ENCODE results near the gene TMEM52.

TMEM52 gene

DNA sequence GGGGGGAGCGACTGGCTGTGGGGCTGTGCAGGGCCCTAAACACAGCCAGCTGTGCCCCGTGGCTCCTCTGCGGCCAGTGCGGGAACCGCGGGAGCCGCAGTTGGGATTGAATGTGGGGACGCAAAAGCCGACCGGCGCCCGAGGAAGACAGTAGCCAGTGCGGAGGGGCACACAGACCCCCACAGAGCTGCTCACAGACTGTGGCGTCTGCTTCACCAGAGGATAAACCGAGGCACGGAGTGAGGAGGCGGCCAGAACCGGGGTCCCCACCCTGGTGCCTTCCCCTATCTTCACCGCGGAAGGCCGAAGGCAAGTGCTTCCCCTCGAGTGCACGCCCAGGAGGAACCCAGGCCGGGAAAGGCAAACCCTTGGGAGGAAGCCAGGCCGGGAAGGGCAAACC lies 8.7 kb upstream of the TMEM52 start:
- Histone ChIP-seq H3K4ac (ENCODE audit: low read length) (no peak overlapping the region), H4K8ac (ENCODE audit: low read depth, low read length) (no peak overlapping the region), H2BK15ac (ENCODE audit: low read length) (no peak overlapping the region), H3K79me1 (ENCODE audit: low read depth, low read length) (peaks cover 4% of the 10 kb centered on the region), H4K91ac (ENCODE audit: low read depth, low read length, poor library complexity) (no peak overlapping the region), H3K27me3 (ENCODE audit: control insufficient read depth in 3 of 3, insufficient read depth in 3 of 3, low read depth in 1 of 3, low read length in 3 of 3) (peaks cover 0 to 7% (median 0%) of the 10 kb centered on the region in 3 experiments), H3K4me1 (ENCODE audit: control insufficient read depth in 2 of 2, insufficient read depth in 1 of 2, low read depth in 1 of 2, low read length in 2 of 2) (no peaks in the 10 kb centered on the region), H2BK5ac (ENCODE audit: low read length) (no peak overlapping the region), H2BK12ac (ENCODE audit: low read length) (peak overlapping the region; percentile 22), H3K27ac (replicated peaks; ENCODE audit: low read length) (no peak overlapping the region), H3K9ac (ENCODE audit: low read depth, low read length, poor library complexity) (no peak overlapping the region), H3K14ac (ENCODE audit: low read length) (no peak overlapping the region), H2AFZ (ENCODE audit: low read length) (no peak overlapping the region), H3K23ac (ENCODE audit: low read depth, low read length, poor library complexity) (no peak overlapping the region), H3K36me3 (replicated peaks in 1 of 2; ENCODE audit: control insufficient read depth in 2 of 2, insufficient read depth in 2 of 2, low read length in 2 of 2) (no peaks in the 10 kb centered on the region), H3K18ac (ENCODE audit: low read length) (no peak overlapping the region), H3K4me2 (ENCODE audit: insufficient read depth, low read length, poor library complexity, severe bottlenecking) (no peak overlapping the region), H2AK5ac (ENCODE audit: low read depth, low read length) (peak overlapping the region; percentile 70), H3K4me3 (ENCODE audit: low read length in 2 of 2) (no peak overlapping the region), H2BK120ac (ENCODE audit: low read depth, low read length) (no peak overlapping the region), H3K9me3 (replicated peaks in 1 of 2; ENCODE audit: control insufficient read depth in 2 of 2, insufficient read depth in 1 of 2, low read depth in 1 of 2, low read length in 2 of 2) (peaks cover 0 to 2% of the 10 kb centered on the region in 2 donors)
- WGBS, 2 donors (ENCODE audit: extremely low coverage in 2 of 2, insufficient read length in 2 of 2, insufficient replicate concordance in 1 of 2), result no CpG with 5 or more reads among the region's 25 CpGs
- no peak for DNase-seq (ENCODE audit: low spot score)

- Histone ChIP-seq H3K4me3 (ENCODE audit: low read length in 2 of 2) (no peak overlapping the region), H3K4me1 (ENCODE audit: control insufficient read depth in 2 of 2, insufficient read depth in 1 of 2, low read depth in 1 of 2, low read length in 2 of 2) (no peaks in the 10 kb centered on the region), H2AK5ac (ENCODE audit: low read depth, low read length) (peak overlapping the region; percentile 84), H3K36me3 (replicated peaks in 1 of 2; ENCODE audit: control insufficient read depth in 2 of 2, insufficient read depth in 2 of 2, low read length in 2 of 2) (no peaks in the 10 kb centered on the region), H3K79me1 (ENCODE audit: low read depth, low read length) (peaks cover 4% of the 10 kb centered on the region), H3K9me3 (replicated peaks in 1 of 2; ENCODE audit: control insufficient read depth in 2 of 2, insufficient read depth in 1 of 2, low read depth in 1 of 2, low read length in 2 of 2) (peaks cover 0 to 2% of the 10 kb centered on the region in 2 donors), H3K14ac (ENCODE audit: low read length) (peak overlapping the region; percentile 21), H3K27ac (replicated peaks; ENCODE audit: low read length) (no peak overlapping the region), H2BK12ac (ENCODE audit: low read length) (no peak overlapping the region), H4K8ac (ENCODE audit: low read depth, low read length) (no peak overlapping the region), H3K18ac (ENCODE audit: low read length) (peak overlapping the region; percentile 57), H3K4me2 (ENCODE audit: insufficient read depth, low read length, poor library complexity, severe bottlenecking) (no peak overlapping the region), H2BK15ac (ENCODE audit: low read length) (peak overlapping the region; percentile 67), H3K9ac (ENCODE audit: low read depth, low read length, poor library complexity) (no peak overlapping the region), H3K23ac (ENCODE audit: low read depth, low read length, poor library complexity) (peak overlapping the region; percentile 31), H2BK120ac (ENCODE audit: low read depth, low read length) (no peak overlapping the region), H2BK5ac (ENCODE audit: low read length) (no peak overlapping the region), H2AFZ (ENCODE audit: low read length) (no peak overlapping the region), H4K91ac (ENCODE audit: low read depth, low read length, poor library complexity) (no peak overlapping the region), H3K4ac (ENCODE audit: low read length) (no peak overlapping the region), H3K27me3 (ENCODE audit: control insufficient read depth in 3 of 3, insufficient read depth in 3 of 3, low read depth in 1 of 3, low read length in 3 of 3) (peaks cover 0 to 7% (median 0%) of the 10 kb centered on the region in 3 experiments)
- DNase-seq (ENCODE audit: low spot score), result no peak
- WGBS, 2 donors (ENCODE audit: extremely low coverage in 2 of 2, insufficient read length in 2 of 2, insufficient replicate concordance in 1 of 2), result no CpG with 5 or more reads among the region's 21 CpGs
Measured at GRCh38 chr1:1926886-1927660, 8.0 kb upstream of the TMEM52 start.

DNA sequence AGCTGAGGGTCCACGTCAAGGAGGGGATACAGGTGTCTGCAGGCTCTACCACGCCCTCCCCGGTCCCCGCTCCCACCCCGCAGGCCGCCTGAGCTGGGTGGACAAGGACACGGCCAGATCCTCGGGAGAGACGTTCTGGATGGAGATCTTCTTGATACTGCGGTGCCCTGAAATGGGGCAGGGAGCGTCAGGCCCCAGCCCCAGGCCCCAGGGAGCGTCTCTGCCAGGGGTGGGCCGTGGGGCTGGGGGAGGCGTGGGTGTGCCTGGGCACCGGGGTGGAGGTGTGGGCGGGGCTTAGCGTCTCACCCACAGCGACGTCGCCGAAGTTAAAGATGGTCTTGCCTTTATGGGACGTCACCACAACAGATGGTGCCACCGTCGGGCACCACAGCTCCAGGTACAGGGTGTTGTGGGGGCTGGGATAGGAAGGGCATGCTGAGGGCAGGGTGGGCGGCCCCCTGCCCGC lies 7.3 kb upstream of the TMEM52 start:
- H3K27ac ChIP-seq (replicated peaks; ENCODE audit: low read length), result no peak overlapping the region
- no peak overlapping the region for H4K8ac ChIP-seq (ENCODE audit: low read depth, low read length)
- peak overlapping the region; percentile 84 for H2AK5ac ChIP-seq (ENCODE audit: low read depth, low read length)
- H3K23ac ChIP-seq (ENCODE audit: low read depth, low read length, poor library complexity), result peak overlapping the region; percentile 73
- WGBS, 2 donors (ENCODE audit: extremely low coverage in 2 of 2, insufficient read length in 2 of 2, insufficient replicate concordance in 1 of 2), result no CpG with 5 or more reads among the region's 26 CpGs
- no peak overlapping the region for H4K91ac ChIP-seq (ENCODE audit: low read depth, low read length, poor library complexity)
- H2AFZ ChIP-seq (ENCODE audit: low read length), result no peak overlapping the region
- no peak overlapping the region for H3K4ac ChIP-seq (ENCODE audit: low read length)
- no peak overlapping the region for H2BK120ac ChIP-seq (ENCODE audit: low read depth, low read length)
- no peak overlapping the region for H3K4me2 ChIP-seq (ENCODE audit: insufficient read depth, low read length, poor library complexity, severe bottlenecking)
- H2BK5ac ChIP-seq (ENCODE audit: low read length), result peak overlapping the region; percentile 66
- peak overlapping the region; percentile 71 for H3K14ac ChIP-seq (ENCODE audit: low read length)
- H3K18ac ChIP-seq (ENCODE audit: low read length), result peak overlapping the region; percentile 83
- H2BK15ac ChIP-seq (ENCODE audit: low read length), result peak overlapping the region; percentile 67
- peaks cover 0 to 7% (median 0%) of the 10 kb centered on the region in 3 experiments for H3K27me3 ChIP-seq (ENCODE audit: control insufficient read depth in 3 of 3, insufficient read depth in 3 of 3, low read depth in 1 of 3, low read length in 3 of 3)
- no peak overlapping the region for H3K4me3 ChIP-seq (ENCODE audit: low read length in 2 of 2)
- no peaks in the 10 kb centered on the region for H3K36me3 ChIP-seq (replicated peaks in 1 of 2; ENCODE audit: control insufficient read depth in 2 of 2, insufficient read depth in 2 of 2, low read length in 2 of 2)
- DNase-seq (ENCODE audit: low spot score), result no peak
- peaks cover 6% of the 10 kb centered on the region for H3K79me1 ChIP-seq (ENCODE audit: low read depth, low read length)
- H2BK12ac ChIP-seq (ENCODE audit: low read length), result no peak overlapping the region
- H3K9ac ChIP-seq (ENCODE audit: low read depth, low read length, poor library complexity), result no peak overlapping the region
- H3K4me1 ChIP-seq (ENCODE audit: control insufficient read depth in 2 of 2, insufficient read depth in 1 of 2, low read depth in 1 of 2, low read length in 2 of 2), result no peaks in the 10 kb centered on the region
- peaks cover 0 to 2% of the 10 kb centered on the region in 2 donors for H3K9me3 ChIP-seq (replicated peaks in 1 of 2; ENCODE audit: control insufficient read depth in 2 of 2, insufficient read depth in 1 of 2, low read depth in 1 of 2, low read length in 2 of 2)

Data from neuronal stem cell (in vitro differentiated cells).